Right lung (tissue), 5 donors: Measurements from ENCODE around the gene TSPO2. TPM values are rescaled to one million over a fixed set of nuclear protein-coding genes. Genes with fewer than 3 reads are reported as not detected.

Experiments
- DNase-seq, 2 donors: peaks; one replicate each; pipeline ENCODE4 v3.0.0-alpha.2; 2013
- polyA plus RNA-seq, 5 donors: library from polyadenylated mRNA; unstranded; fragments of 120-200 nt; gene quantifications; one replicate each; pipeline versions ENCODE4 v1.2.1 to v1.2.3, GENCODE V29; 2013; ENCODE audit warnings: inconsistent platforms in 1 of 5, low replicate concordance in 1 of 5; ENCODE audit not compliant: insufficient read length in 5 of 5, insufficient read depth in 1 of 5

TSPO2 gene
- polyA plus RNA-seq, 5 donors: 0.28 to 1.6 (median 0.77) TPM

- DNase-seq: no peak
Measured at GRCh38 chr6:41027241-41027640, 15.0 kb upstream of the TSPO2 start.

- peak; percentile 86 for DNase-seq
Measured at GRCh38 chr6:41027799-41028560, 14.3 kb upstream of the TSPO2 start.

- no peak for DNase-seq
Measured at GRCh38 chr6:41028561-41029412, 13.5 kb upstream of the TSPO2 start.

GRCh38 chr6:41032830-41033229 is 9.4 kb upstream of the TSPO2 start:
- no peak for DNase-seq

GRCh38 chr6:41033776-41034175 is 8.5 kb upstream of the TSPO2 start:
- DNase-seq: no peak

GRCh38 chr6:41036186-41036585 is 6.1 kb upstream of the TSPO2 start:
- no peak for DNase-seq

GRCh38 chr6:41036601-41037000 is 5.7 kb upstream of the TSPO2 start:
- no peak for DNase-seq

GRCh38 chr6:41037107-41037900 is 5.0 kb upstream of the TSPO2 start:
- no peak for DNase-seq

GRCh38 chr6:41038205-41038604 is 4.1 kb upstream of the TSPO2 start:
- no peak for DNase-seq

GRCh38 chr6:41039060-41039998 is 2.9 kb upstream of the TSPO2 start, which contains the start of gene UNC5CL:
Gene UNC5CL (minus strand): TSS chr6:41039221. CDS start chr6:41035074, 4,147 bp downstream.
- DNase-seq: peak in 1 of 2 donors; percentile 12

GRCh38 chr6:41040101-41040939 is 1.9 kb upstream of the TSPO2 start:
- no peak for DNase-seq

GRCh38 chr6:41040940-41041536 is 1.2 kb upstream of the TSPO2 start:
- DNase-seq: no peak

GRCh38 chr6:41043151-41043550 is 884 bp downstream of the TSPO2 start:
- DNase-seq: no peak

- no peak for DNase-seq
Measured at GRCh38 chr6:41045664-41046063, 3.4 kb downstream of the TSPO2 start.

GRCh38 chr6:41046084-41046483 is 3.8 kb downstream of the TSPO2 start:
- DNase-seq: no peak

GRCh38 chr6:41047306-41047705 is 5.0 kb downstream of the TSPO2 start:
- no peak for DNase-seq

- DNase-seq: no peak
Measured at GRCh38 chr6:41047745-41048732, 5.8 kb downstream of the TSPO2 start.

GRCh38 chr6:41049521-41049920 is 7.3 kb downstream of the TSPO2 start:
- DNase-seq: no peak
